GM19035 (cell line): ENCODE measurements around the gene YKT6.
A peak's percentile ranks its signal among the peaks of the same experiment; 100 is the strongest.

Experiments used
- ATAC-seq: cut with Tn5 transposase; IDR thresholded peaks from one replicate; pipeline ENCODE4 v1.9.1; 2021; ENCODE audit not compliant: unreplicated experiment

YKT6 gene

DNA sequence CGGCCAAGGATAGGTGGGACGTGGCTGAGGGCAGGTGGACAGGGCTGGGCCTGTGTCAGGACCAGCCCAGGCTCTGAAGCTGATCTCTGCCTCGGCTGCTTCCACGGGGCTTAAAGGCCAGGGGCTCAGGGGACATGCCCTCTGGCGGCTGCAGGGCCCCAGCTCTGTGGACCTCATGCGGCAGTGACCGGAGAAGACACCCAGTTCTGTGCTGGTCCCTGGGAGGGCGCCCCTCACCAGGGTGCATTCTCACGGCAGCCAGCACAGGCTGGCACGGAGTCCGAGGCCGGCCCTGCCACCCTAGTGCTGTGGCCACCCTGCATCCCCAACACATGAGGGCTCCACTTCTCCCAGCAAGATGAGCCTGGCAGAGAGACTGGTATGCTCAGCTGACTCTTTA, 30.3 kb downstream of the YKT6 start:
- no peak for ATAC-seq

DNA sequence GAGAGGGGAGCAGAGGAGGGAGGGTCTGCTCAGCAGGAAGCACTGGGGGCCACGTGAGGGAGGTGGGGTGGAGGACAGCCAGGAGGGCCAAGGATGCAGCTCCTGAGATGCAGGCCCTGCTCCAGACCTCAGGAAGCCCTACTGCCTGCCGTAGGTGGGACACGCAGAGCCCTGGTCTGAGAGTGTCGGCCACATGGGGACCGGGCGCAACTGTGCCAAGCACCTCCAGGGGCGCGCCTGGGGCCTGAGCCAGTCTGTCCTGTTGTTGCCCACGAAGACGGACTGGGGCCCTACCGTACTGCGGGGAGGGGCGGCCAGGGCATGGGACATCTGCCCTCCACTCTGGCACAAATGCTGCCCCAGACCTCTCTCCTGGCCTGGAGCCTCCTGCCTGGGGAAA, 31.6 kb downstream of the YKT6 start:
- no peak for ATAC-seq

DNA sequence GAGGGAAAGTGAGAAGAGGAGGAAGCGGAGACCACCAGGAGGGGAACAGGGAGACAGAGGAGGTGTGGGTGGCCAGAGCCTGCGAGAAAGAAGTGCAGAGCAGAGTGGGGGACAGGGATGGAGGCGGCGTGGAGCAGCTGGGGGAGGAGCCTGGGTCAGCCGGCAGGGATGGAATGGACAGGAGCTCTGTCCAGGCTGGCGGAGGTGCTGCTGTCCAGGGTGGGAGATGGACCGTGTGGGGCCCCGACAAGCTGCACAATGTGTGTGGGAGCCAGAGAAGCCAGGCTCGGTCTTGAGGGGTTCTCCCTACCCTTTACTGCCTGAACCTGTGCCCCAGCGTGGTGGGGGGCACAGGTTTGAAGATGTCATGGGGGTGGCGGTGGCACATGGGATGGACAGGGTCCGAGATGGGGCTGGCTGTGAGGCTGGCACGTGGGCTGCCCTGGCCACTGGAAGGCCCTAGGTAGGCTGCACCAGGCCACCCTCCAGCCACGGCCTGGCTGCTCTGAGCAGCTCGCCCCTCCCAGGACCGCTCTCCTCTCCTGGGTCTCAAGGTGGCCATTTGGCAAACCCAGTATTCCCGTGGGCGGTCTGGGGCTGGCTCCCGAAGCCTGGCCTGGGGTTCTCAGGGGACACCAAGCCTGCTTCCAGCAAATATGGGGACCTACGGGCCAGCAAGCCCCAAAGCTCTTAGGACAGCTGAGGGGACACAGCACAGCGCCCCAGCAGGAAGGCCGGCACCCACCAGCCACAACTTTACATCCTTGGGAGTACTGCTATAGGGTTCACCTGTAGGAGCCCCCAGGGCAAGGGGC, 32.3 kb downstream of the YKT6 start:
- no peak for ATAC-seq

DNA sequence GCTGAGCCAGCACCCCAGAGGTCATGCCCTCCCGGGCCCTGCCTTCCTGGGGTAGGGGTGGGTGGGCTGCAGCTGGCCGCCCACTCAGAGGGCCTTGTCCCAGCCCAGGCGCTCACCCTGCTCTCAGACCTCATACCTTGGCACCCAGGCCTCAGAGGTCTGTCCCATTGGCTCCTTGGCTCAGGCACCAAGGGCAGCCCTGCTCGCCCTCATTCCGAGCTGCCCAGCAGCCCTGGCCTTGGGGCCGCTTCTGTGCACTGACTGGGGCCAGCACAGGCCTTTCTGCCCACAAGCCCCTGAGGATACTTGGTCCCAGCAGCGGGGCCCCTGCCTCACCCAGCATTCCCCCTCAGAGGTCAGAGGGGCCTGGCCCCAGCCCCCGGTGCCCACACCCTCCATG, 34.3 kb downstream of the YKT6 start:
- no peak for ATAC-seq

DNA sequence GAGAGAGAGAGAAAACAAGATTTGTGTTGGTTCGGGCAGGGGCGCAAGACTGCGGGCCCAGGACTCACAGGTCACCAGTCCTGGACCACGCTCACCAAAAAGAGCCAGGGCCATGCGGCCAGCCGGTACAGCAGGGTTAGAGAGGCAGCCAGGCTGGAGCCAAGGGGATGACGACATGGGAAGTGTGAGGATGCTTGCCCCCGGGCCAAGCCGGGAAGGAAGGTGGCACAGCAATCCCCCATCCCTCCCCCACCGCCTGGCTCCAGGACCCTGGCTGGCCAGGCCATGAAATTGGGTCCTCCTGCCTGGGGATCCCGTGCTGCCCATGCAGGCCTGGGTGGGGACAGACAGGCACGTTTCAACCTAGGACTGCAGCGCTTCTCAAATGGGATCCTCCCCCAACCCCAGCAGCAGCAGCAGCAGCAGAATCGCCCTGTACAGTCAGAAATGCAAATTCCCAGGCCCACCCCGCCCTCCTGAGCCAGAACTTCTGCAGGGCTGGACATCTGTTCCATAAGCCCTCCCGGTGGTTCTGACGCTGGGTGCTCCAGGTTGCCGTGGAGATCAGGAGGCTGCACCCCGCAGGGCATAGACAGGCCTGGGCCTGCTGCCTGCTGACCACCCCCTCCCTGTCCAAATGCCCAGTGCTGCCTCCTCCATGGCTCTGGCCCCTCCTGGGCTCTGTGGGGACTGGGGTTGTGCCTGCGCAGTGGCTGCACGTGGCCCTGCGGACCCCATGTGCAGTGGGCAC, 35.0 kb downstream of the YKT6 start:
- no peak for ATAC-seq

DNA sequence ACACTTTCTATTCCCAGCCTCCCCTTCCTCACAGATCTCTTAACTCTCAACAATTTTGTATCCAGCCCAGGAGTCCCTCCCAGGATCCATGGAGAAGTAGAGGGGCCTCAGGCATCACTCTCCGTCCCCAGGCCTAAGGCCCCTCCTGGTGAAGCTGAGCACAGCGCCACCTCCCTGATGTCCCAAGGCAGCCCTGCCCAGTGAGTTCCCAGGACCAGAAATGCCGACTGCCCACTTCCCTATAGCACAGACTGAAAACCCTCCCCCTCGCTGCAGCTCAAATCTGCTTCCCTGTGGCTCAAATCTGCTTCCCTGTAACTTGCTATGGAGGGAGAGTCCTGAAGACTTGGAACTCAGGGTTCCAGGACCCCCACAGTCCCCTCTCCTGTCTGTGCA, 35.6 kb downstream of the YKT6 start:
- ATAC-seq, result no peak

DNA sequence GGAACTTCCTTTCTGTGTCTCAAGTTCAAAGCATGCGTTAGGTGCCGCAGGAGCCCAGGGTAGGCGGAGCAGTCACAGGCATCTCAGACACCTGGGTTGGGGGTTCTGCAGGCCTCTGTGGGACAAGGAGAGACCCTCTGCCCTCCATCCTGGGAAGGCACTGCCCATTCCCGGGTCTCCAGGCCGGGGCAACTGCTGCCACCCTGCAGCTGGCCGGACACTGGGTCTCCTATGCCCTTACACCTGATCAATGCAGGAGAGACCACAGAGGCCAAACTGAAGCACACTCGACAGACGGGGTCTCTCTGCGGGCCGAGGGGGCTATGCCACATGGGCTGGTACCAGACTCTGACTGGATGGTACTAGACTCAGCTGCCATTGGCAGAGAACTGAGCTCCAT, 36.9 kb downstream of the YKT6 start:
- ATAC-seq, result no peak

DNA sequence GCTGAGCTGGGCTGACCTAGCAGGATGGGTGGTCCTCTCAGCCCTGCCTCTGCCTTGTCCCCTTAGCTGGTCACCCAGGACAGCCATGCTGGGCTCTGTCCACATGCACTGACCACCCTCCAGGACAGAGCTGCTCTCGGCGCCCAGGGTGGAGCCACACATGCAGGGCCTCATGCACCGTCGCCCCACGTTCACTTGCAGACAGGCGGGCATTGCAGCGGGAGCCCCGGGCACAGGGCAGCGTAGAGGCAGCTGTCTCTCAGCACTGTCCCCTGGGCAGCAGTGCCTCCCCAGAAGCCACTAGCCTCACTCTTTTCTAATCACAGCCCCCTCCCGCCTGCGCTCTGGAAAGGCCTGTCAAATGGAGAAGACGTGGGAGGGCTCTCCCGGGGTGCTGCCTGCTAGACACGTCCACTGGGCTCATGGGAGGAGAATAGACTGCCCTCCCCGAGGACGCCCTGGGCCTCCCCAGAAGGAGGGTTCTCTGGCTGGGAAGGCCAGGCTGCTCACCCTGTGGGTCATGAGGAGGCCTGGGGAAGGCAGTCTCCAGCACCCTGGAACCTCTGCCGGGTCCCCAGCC, 37.4 kb downstream of the YKT6 start:
- no peak for ATAC-seq

DNA sequence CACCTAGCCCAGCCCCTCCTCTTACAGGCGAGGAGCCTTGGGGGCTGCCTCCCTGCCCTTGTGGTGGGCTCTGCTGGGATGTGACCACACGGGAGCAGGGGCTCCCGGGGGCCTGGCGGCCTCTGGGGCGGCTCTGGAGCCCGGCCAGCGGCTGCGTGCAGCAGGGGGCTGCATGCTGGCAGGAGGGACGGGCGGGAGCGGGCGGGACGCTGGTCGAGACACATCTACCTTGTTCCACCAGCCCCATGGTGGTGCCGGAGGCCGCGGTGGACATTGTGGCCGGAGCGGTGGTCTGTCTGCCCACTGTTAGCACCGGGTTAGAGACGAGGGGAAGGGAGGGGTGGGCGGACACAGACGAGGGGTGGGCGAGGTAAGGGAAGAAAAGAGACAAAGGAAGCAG, 38.6 kb downstream of the YKT6 start:
- no peak for ATAC-seq

DNA sequence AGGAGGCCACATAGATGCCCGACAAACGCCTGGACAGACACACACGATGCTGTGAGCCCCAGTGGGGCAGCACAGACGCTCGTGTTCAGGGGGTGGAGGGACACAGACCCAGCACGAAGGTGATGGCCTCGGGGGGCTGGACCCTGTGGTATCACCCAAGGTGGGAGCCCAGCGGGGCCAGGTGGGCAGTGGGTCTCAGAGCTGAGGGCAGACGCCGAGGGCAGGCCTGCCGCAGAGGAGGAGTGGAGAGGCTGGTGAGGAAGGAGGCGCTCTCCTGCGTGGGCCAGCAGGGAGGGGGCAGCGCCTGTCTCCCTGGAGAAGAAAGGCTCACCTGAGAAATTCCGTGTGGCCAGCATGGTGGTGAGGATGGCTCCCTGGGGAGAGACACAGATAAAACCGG, 39.6 kb downstream of the YKT6 start:
- ATAC-seq, result no peak

DNA sequence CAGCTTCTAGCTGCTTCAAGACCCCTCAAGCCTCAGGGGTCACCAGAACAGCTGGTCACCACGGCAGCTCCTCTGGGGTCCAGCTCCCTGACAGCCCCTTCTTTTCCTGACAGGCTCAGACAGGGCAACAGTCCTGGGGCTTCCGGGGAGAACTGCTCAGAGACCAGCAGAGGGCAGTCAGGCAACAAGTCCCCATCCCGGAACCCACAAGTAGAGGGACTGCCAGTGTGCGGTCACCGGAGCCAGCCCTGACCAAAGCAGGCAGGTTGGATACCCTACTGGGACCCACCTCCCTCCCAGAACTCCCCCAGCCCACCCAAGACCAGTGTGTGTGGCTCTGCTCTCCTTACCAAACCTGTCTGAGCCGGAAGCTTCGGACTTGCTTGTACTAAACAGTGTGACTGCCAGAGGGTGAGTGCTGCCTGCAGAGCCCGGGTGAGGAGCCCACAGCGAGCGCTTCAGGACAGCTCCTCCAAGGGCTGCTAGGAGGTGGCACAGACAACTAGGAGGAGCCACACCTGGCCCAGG, 40.3 kb downstream of the YKT6 start:
- ATAC-seq, result peak; percentile 79

DNA sequence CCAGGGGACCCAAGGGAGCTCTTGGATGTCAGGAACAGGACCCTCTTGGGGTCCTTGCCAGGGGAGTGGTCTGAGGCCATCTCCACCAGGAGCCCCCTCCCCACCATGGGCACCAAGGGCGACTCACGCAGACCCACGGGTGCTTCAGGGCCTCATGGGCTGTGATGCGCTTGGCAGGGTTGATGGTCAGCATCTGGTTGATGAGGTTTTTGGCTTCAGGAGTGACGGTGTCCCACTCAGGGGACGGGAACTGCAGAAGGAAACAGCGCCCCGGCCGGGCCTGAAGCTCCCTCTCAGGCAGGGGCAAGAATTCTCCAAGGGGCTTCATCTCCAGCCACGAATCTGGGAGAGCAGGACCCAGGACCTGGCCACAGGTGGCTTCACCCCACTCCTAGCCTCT, 41.3 kb downstream of the YKT6 start:
- no peak for ATAC-seq

DNA sequence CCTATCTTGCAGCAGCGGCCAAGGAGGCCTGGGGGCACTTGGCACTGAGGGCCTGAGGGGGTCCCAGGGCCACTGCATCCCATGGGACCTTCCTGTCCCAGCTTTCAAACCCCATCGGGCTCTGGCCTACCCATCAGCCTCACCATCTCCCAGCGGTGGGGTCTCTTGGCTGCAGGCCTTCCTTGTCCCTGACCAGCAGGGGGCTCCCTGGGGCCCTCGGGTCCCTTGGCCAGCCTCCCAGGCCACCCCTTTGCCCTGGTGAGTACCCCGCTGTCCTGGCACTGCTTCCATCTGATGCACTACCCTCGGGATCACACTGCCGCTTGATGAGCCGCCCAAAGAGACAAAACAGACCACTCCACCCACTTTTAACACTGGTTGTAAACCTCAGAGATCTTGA, 43.5 kb downstream of the YKT6 start:
- ATAC-seq, result no peak

DNA sequence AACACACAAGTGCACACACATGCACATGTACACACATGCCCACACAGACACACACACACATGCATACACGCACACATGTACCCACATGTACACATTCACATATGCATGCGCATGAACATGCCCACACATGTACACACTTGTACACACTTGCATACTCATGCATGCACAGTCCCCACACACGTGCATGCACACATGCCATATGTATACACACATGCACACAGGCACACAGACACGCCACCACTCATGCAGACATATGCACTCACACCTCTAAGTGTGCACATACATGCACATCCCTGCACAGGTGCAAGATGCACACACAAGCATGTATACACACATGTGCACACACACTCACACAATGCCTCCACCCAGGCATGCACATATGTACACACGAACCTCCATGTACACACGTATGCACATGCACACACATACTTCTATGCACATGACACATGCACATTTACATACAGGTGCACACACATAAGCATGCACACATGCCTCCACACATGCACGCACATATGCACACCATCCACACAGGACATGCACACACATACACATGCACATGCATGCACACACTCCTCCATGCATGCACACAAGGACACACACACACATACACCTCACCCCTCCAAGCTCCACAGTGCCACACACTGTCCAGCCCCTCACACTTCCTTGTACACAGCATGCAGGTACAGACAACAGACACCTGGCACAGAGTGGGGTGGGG, 45.8 kb downstream of the YKT6 start:
- ATAC-seq, result no peak

DNA sequence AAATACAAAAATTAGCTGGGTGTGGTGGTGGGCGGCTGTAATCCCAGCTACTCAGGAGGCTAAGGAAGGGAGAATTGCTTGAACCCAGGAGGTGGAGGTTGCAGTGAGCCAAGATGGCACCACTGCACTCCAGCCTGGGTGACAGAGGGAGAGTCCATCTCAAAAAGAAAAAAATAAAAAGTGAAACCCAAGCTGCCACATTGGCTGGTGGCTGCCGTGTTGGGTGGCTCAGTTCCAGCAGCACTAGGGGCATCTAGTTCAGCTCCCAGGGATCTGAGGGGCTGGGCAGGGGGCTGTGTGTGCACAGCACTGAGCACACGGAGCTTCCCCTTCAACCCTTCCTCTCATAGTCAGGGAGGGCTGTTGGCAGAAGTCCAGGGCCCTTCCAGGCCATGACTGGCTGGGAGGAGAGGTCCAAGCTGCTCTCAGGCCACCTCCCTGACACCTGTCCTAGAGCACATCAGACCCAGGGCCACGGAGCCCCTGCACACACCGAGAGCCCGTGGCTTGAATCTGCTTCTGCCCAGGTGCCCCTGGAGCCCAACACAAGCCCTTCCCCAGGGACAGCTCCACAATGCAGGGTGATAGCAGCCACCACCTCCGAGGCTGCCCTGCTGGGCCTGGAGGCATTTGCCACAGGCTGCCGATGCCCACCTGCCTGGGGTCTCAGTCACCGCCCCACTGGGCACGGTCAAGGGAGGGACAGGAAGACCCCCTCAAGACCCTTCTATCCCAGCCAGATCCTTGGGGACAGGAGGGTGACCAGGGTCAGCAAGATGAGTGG, 47.3 kb downstream of the YKT6 start:
- no peak for ATAC-seq

DNA sequence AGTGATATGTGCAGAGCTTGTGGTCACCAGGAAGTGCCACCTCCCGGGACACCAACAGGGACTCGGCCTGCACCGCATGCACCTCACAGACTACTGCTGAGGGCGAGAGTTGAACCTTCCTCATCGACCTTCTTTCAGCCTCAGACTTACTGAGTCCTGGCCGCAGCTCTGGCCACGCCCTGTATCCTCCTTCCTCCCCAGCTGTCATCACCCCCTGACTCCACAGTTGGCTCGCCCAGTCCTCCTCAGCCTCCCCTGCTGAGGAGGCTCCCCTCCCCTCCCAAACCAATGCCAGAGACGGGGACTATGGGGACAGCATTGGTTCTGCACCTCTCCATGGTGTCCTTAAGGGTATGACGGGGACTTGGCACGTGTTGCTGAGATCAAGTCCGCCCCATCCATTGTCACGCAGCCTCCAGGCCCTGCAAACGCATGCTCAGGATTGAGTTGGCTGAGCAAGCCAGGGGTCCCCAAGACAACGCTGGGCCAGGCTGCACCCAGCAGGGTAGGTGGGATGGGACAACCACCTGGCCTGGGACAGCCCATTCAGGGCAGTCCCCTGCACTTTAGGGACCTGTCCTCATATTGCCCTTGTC, 49.0 kb downstream of the YKT6 start:
- no peak for ATAC-seq

DNA sequence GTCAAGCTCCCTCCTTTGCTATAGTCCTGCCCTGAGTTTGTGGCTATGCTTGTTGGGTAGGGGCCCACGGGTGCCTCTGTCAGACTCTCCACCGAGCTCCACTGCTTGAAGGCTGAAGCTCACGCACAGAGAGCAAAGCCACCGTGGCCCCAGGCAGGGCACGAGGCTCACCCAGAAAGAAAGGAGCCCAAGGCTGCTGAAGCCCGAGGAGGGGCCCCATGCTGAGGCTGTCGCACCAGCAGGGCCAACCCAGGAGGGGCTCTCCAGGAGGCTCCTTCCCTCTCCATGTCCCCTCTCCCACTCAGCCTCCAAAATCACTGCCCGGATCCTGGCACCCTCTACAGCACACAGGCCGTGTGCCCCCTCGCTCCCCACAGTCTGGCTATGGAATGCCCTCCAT, 50.5 kb downstream of the YKT6 start:
- ATAC-seq, result no peak

DNA sequence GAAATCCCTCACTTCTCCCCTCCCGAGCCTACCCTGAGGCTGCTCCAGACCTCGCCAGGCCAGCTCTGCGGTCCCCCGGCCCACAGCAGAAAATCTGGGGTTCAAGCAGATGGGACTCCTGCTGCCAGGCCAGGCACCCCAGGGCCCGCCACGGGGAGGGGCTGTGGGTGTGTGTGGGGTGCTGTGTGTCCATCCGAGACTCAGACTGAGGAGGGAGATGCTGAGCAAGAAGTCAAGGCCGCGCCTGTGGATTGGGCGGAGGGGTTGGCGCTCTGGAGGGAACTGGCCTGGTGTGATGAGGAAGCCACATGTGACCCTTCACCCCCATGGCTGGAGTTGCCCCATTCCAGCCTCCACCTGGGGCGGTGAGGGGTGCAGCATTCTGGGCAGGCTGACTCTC, 51.1 kb downstream of the YKT6 start:
- no peak for ATAC-seq

DNA sequence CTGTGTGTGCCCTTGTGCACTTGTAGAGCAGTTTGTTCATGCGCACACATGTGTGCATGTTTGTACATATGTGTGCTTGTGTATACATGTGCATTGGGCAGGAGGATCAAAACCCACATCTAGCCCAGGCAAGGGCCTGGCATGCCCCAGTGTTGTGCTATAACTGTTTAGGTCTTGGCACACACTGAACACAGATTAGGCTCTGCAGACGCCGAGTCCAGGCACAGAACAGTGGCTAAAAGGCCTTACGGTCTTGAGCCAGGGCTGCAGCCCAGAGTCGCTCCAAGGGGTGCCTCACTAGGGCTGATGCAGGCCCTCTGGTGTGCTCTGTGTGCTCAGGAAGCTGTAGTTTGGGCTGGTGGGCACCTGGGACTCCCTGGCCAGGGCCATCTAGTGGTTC, 55.7 kb downstream of the YKT6 start:
- no peak for ATAC-seq

DNA sequence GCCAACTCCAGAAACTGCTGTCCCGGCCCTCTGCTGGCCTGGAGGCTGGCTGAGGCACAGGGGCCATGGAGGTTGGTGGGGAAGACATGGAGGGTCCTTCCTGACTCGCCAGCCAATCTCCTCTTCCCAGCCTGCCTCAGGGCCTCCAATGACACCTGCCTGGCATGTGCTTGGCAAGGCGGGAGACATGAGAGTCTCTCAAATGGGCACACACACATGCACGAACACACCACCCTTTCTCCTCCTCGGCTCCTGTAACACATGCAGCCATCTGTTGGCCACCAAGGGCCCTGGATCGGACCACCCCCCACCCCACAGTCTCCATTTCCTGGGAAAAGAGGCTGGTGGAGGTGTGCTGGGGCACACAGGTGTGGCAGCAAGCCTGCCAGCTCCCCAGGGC, 56.4 kb downstream of the YKT6 start:
- no peak for ATAC-seq
